ENCODE measurements around the gene CEP19. TPM values are rescaled to one million over a fixed set of nuclear protein-coding genes. Genes with fewer than 3 reads are reported as not detected.

The CEP19 gene
- total RNA-seq: 1 to 10 TPM; 3.1 to 4.5 TPM
- polyA plus RNA-seq (2013, experiment 1 of 2): 4.5 TPM
- 4.3 TPM for polyA plus RNA-seq (2013, experiment 2 of 2)
- long read RNA-seq, experiment 1, partial matches to known transcripts: 0 of 4 reads
- long read RNA-seq, experiment 1, other reads (novel, unspliced or antisense): 1 of 4 reads
- long read RNA-seq, experiment 2, transcript CEP19-202 (3 exons, 2,201 nt): major isoform, 17 of 17 reads
- long read RNA-seq, experiment 2, partial matches to known transcripts: 0 of 17 reads
- long read RNA-seq, experiment 2, other reads (novel, unspliced or antisense): 0 of 17 reads
- long read RNA-seq, experiment 3, transcript CEP19-202 (3 exons, 2,201 nt): major isoform, 8 of 9 reads
- long read RNA-seq, experiment 3, partial matches to known transcripts: 0 of 9 reads
- long read RNA-seq, experiment 3, other reads (novel, unspliced or antisense): 1 of 9 reads
- long read RNA-seq, experiment 4, transcript CEP19-202 (3 exons, 2,201 nt): major isoform, 10 of 14 reads
- long read RNA-seq, experiment 4, partial matches to known transcripts: 1 of 14 reads
- long read RNA-seq, experiment 4, other reads (novel, unspliced or antisense): 3 of 14 reads

- WGBS, 2 experiments (ENCODE audit: insufficient coverage in 1 of 2, insufficient read length in 1 of 2): 2 to 8% methylated on average over 11 to 68 of the region's 68 CpGs
- peak within 1 kb of the TSS; percentile 83 for H3K4me3 ChIP-seq (ENCODE audit: low read length)
- Mint-ChIP-seq H3K9me3 (no peaks in the 10 kb centered on the region), H3K27me3 (ENCODE audit: insufficient read depth) (peaks cover 6% of the 10 kb centered on the region), H3K36me3 (ENCODE audit: low read depth) (no peaks in the 10 kb centered on the region), H3K4me1 (peaks cover 7% of the 10 kb centered on the region), H3K27ac (peak within 1 kb of the TSS; percentile 61), H3K4me3 (peak within 1 kb of the TSS; percentile 75)
- peak within 1 kb of the TSS; percentile 71 for H3K27ac ChIP-seq (ENCODE audit: low read depth, low read length)
- no peaks in the 10 kb centered on the region for H3K36me3 ChIP-seq (ENCODE audit: control insufficient read depth, insufficient read depth, low read length)
- no peaks in the 10 kb centered on the region for H3K4me1 ChIP-seq (ENCODE audit: control insufficient read depth, insufficient read depth, low read length)
- DNase-seq: peak; percentile 86
- H3K9ac ChIP-seq (ENCODE audit: extremely low read depth, low read length, poor library complexity, severe bottlenecking): peak within 1 kb of the TSS; percentile 69
- H3K9me3 ChIP-seq (ENCODE audit: control insufficient read depth, low read length): no peaks in the 10 kb centered on the region
- no peaks in the 10 kb centered on the region for H3K27me3 ChIP-seq (ENCODE audit: control insufficient read depth, insufficient read depth, low read length, poor library complexity, severe bottlenecking)
- TF ChIP-seq CTCF (conservative IDR thresholded peaks at IDR 0.05): no peak
These were observed at the start of gene CEP19, which contains the start of gene PIGX for GRCh38 chr3:196711838-196712513. TSS of gene CEP19 (minus strand) at chr3:196712250. CDS start at chr3:196708657, 3,593 bp downstream. TSS of gene PIGX (plus strand) at chr3:196712377.

- Histone ChIP-seq H3K4me3 (ENCODE audit: low read length) (no peak overlapping the region), H3K4me1 (ENCODE audit: control insufficient read depth, insufficient read depth, low read length) (no peaks in the 10 kb centered on the region), H3K36me3 (ENCODE audit: control insufficient read depth, insufficient read depth, low read length) (peaks cover 53% of the 10 kb centered on the region), H3K27ac (ENCODE audit: low read depth, low read length) (no peak overlapping the region), H3K27me3 (ENCODE audit: control insufficient read depth, insufficient read depth, low read length, poor library complexity, severe bottlenecking) (no peaks in the 10 kb centered on the region), H3K9ac (ENCODE audit: extremely low read depth, low read length, poor library complexity, severe bottlenecking) (no peak overlapping the region), H3K9me3 (ENCODE audit: control insufficient read depth, low read length) (peaks cover 68% of the 10 kb centered on the region)
- Mint-ChIP-seq H3K9me3 (peaks cover 57% of the 10 kb centered on the region), H3K4me3 (no peak overlapping the region), H3K4me1 (no peaks in the 10 kb centered on the region), H3K36me3 (ENCODE audit: low read depth) (peaks cover 75% of the 10 kb centered on the region), H3K27me3 (ENCODE audit: insufficient read depth) (no peaks in the 10 kb centered on the region), H3K27ac (no peak overlapping the region)
- no peak for DNase-seq
- 87 to 93% methylated on average over 9 of the region's 9 CpGs for whole genome bisulfite sequencing, 2 experiments (ENCODE audit: insufficient coverage in 1 of 2, insufficient read length in 1 of 2)
- TF ChIP-seq CTCF (conservative IDR thresholded peaks at IDR 0.05): no peak
These were observed 46.1 kb upstream of the CEP19 start for GRCh38 chr3:196757876-196758739.

GRCh38 chr3:196756732-196757131, 44.7 kb upstream of the CEP19 start:
- Histone ChIP-seq H3K27ac (ENCODE audit: low read depth, low read length) (no peak overlapping the region), H3K4me3 (ENCODE audit: low read length) (peak overlapping the region; percentile 58), H3K27me3 (ENCODE audit: control insufficient read depth, insufficient read depth, low read length, poor library complexity, severe bottlenecking) (no peaks in the 10 kb centered on the region), H3K9ac (ENCODE audit: extremely low read depth, low read length, poor library complexity, severe bottlenecking) (no peak overlapping the region), H3K9me3 (ENCODE audit: control insufficient read depth, low read length) (peaks cover 73% of the 10 kb centered on the region), H3K36me3 (ENCODE audit: control insufficient read depth, insufficient read depth, low read length) (peaks cover 58% of the 10 kb centered on the region), H3K4me1 (ENCODE audit: control insufficient read depth, insufficient read depth, low read length) (no peaks in the 10 kb centered on the region)
- WGBS, 2 experiments (ENCODE audit: insufficient coverage in 1 of 2, insufficient read length in 1 of 2): 85 to 94% methylated on average over 3 to 4 of the region's 4 CpGs
- peaks cover 80% of the 10 kb centered on the region for H3K36me3 Mint-ChIP-seq (ENCODE audit: low read depth)
- no peak overlapping the region for H3K27ac Mint-ChIP-seq
- no peak overlapping the region for H3K4me3 Mint-ChIP-seq
- no peaks in the 10 kb centered on the region for H3K4me1 Mint-ChIP-seq
- peaks cover 53% of the 10 kb centered on the region for H3K9me3 Mint-ChIP-seq
- no peak for DNase-seq
- H3K27me3 Mint-ChIP-seq (ENCODE audit: insufficient read depth): no peaks in the 10 kb centered on the region
- no peak for TF ChIP-seq CTCF (conservative IDR thresholded peaks at IDR 0.05)
